NT2/D1 (cell line): Measurements from ENCODE around the gene DYNLRB2.

Source experiments
- SUZ12 ChIP-seq: IDR thresholded peaks from 2 replicates; pipeline ENCODE4 v1.6.1; 2011; ENCODE audit not compliant: insufficient read length, insufficient read depth; ENCODE audit errors: extremely low read depth
- YY1 ChIP-seq: IDR thresholded peaks from 2 replicates; pipeline ENCODE4 v1.6.1; 2011; ENCODE audit not compliant: insufficient read length, insufficient read depth
- ZNF274 ChIP-seq: IDR thresholded peaks from 2 replicates; pipeline ENCODE4 v1.6.1; 2011; ENCODE audit warnings: mild to moderate bottlenecking, low read depth, low read length

GRCh38 chr16:80530479-80530878 is 10.3 kb upstream of the DYNLRB2 start:
- TF ChIP-seq YY1, result no peak
- TF ChIP-seq SUZ12, result no peak
- no peak for TF ChIP-seq ZNF274
